Measurements from ENCODE around the gene ARFIP2.

DNA sequence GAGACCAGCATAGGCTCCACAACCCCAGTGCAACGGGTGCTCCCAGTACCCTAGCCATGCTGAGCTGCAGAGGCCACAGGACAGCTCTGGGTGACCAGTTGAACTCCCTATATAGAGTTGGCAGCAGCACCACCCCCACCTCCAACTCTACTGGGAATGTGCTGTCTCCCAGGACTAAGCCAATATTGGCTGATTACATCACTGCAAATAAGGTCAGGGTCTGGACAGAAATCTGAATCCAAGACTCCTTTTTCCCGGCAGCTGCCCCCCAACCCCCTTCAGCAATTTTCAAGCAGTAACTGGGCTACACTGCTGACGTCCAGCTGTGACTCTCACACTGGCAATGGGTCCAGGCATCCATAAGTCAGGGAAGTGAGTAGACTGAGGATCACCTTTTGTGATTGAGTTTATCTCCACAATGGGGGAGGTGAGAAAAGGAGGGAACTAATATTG, 40.2 kb downstream of the ARFIP2 start, which contains the start of gene HPX:
- TF ChIP-seq, protein P1, sequence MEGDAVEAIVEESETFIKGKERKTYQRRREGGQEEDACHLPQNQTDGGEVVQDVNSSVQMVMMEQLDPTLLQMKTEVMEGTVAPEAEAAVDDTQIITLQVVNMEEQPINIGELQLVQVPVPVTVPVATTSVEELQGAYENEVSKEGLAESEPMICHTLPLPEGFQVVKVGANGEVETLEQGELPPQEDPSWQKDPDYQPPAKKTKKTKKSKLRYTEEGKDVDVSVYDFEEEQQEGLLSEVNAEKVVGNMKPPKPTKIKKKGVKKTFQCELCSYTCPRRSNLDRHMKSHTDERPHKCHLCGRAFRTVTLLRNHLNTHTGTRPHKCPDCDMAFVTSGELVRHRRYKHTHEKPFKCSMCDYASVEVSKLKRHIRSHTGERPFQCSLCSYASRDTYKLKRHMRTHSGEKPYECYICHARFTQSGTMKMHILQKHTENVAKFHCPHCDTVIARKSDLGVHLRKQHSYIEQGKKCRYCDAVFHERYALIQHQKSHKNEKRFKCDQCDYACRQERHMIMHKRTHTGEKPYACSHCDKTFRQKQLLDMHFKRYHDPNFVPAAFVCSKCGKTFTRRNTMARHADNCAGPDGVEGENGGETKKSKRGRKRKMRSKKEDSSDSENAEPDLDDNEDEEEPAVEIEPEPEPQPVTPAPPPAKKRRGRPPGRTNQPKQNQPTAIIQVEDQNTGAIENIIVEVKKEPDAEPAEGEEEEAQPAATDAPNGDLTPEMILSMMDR (IDR thresholded peaks at IDR 0.05; ENCODE audit: low read depth, low read length), result no peak
- no peak for TF ChIP-seq EZH2phosphoT487 (IDR thresholded peaks at IDR 0.05; ENCODE audit: low read depth)
